Astrocyte of the spinal cord (primary cell): ENCODE data around the gene MBNL2.

Source experiments
- DNase-seq: peaks from one replicate; pipeline ENCODE4 v3.0.0; 2011; ENCODE audit warnings: low read depth, low spot score
- H3K4me3 ChIP-seq: 2 replicates; pipeline ENCODE4 v1.5.1; 2011; ENCODE audit warnings: low read depth, mild to moderate bottlenecking, low read length, moderate library complexity
- CTCF ChIP-seq: IDR thresholded peaks from 2 replicates; pipeline ENCODE4 v1.5.1; 2012; ENCODE audit warnings: low read depth, mild to moderate bottlenecking, low read length, inconsistent platforms
- in situ Hi-C: cut with HindIII; loops from 2 replicates; pipeline ENCODE4 v1.10.0; 2017; ENCODE audit warnings: low sequenced_read_pairs

Gene MBNL2

GRCh38 chr13:97327506-97328221, 105.5 kb downstream of the MBNL2 start:
- in situ Hi-C loops = no loop called here
- DNase-seq = no peak
- TF ChIP-seq CTCF = no peak
- no peak overlapping the region for H3K4me3 ChIP-seq

GRCh38 chr13:97328222-97328790, 106.2 kb downstream of the MBNL2 start:
- no peak for TF ChIP-seq CTCF
- in situ Hi-C loops = no loop called here
- no peak overlapping the region for H3K4me3 ChIP-seq
- DNase-seq = peak; percentile 65

GRCh38 chr13:97329331-97329730, 107.2 kb downstream of the MBNL2 start:
- H3K4me3 ChIP-seq = no peak overlapping the region
- TF ChIP-seq CTCF = no peak
- no peak for DNase-seq
- in situ Hi-C loops = no loop called here

- in situ Hi-C loops = no loop called here
- no peak overlapping the region for H3K4me3 ChIP-seq
- TF ChIP-seq CTCF = no peak
- DNase-seq = no peak
Measured at GRCh38 chr13:97330448-97330847, 108.3 kb downstream of the MBNL2 start.

GRCh38 chr13:97332742-97333141, 110.6 kb downstream of the MBNL2 start:
- no peak overlapping the region for H3K4me3 ChIP-seq
- DNase-seq = no peak
- in situ Hi-C loops = no loop called here
- TF ChIP-seq CTCF = no peak

GRCh38 chr13:97333983-97334382, 111.8 kb downstream of the MBNL2 start:
- in situ Hi-C loops = no loop called here
- TF ChIP-seq CTCF = no peak
- H3K4me3 ChIP-seq = no peak overlapping the region
- no peak for DNase-seq
